Hippocampal formation (tissue), 2 donors: ENCODE measurements around the gene SQOR.
A peak's percentile ranks its signal among the peaks of the same experiment; 100 is the strongest.

ENCODE experiments used
- DNase-seq, 2 donors: peaks; one replicate each; lab custom pipeline; 2025; lab: John Stamatoyannopoulos, UW

Gene SQOR

DNA sequence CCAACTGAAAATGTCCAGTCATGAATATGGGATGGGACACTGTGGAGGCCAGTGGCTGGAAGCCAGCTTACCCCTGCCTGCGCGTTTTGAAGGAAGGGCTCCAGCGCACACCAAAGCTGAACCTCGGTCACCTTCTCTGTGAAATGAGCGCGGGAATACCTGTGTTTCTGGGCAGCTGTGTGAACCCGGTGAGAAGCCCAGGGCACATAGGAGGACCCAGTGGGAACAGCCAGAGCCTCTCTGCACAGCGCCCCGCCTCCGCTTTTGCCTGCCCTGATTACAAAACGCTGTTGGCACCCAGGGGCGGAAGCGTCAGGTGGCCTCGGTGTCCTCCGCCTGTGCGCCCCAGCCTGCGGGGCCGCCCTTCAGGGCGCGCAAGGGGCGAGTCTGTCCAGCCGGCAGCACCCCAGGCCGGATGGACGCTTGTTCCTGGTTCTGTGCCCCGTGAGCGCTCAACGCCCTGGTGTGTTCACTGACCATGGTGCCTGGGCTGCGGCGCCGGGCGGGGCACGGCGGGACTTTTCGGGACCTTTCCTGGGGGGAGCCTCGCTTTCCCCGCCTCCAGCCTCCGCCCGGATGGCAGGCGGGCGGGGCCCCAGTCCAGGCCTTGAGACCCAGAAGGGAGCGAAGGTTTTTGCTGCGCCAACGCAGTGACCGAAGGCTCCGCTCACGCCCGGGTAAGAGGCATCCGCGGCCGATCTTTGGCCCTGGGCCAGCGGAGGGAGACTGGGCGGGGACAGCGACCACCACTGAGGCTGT, at the start of gene SQOR:
Gene SQOR (plus strand): TSS at position 598 of the 759 bp plus-strand sequence. CDS start 23,895 bp downstream, outside the sequence.
- peak in 1 of 2 donors; percentile 44 for DNase-seq

DNA sequence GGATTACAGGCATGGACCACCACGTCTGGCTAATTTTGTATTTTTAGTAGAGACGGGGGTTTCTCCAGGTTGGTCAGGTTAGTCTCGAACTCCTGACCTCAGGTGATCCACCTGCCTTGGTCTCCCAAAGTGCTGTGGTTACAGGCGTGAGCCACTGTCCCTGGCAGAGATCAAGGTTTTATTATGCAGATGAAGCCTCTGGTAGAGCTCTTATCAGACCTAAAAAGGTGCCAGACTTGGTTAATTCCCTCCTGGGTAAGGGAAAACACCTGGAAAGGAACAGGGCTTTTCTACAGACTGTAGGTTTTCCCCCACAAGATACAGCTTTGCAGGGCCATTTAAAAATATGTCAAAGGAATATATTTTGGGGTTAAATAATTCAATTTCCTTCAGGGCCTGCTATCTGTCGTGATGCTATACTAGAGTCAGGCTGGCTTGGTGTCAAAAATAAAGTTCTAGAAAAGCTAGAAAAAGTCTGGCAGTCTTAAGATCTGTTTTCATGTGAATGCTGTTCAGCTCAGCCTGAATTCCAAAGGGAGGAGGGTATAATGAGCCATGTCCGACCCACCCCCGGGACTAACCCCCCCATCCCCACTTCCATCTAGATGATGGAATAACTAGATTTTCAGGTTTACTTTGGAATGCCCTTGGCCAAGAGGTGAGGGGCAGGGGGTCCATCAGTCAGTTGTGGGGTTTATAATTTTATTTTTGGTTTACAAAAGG, 49.6 kb upstream of the SQOR start:
- DNase-seq = no peak

GRCh38 chr15:45586125-45586524, 48.7 kb upstream of the SQOR start:
- DNase-seq = no peak

DNA sequence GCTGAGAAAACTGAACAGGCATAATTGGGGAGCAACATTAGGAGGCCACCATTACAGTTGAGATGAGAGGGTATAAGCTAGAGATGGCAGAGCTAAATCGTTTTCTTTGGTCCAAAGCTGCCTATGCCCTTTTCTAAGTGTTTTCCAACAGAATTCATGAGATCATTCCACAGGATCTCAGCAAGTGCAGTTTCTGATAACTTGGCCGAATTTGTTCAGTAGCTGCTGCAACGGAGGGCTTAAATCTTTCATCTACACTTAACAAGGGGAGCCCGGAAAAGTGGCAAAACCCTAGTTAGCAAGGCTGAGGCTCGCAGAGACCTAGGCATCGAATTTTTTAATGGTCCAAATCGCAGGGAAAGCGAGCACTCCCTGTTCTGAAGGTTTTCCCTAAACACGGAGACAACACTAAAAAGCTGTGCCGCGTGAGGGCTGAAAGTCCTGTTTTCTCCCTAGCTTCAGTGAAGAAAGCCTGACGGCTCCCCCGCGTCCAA, 48.2 kb upstream of the SQOR start:
- DNase-seq = no peak

GRCh38 chr15:45587095-45587862, 47.5 kb upstream of the SQOR start, which contains the start of gene BLOC1S6:
TSS of gene BLOC1S6 (plus strand) at chr15:45587379. CDS start at chr15:45587444, 65 bp downstream.
- DNase-seq = peak; percentile 89 to 95

DNA sequence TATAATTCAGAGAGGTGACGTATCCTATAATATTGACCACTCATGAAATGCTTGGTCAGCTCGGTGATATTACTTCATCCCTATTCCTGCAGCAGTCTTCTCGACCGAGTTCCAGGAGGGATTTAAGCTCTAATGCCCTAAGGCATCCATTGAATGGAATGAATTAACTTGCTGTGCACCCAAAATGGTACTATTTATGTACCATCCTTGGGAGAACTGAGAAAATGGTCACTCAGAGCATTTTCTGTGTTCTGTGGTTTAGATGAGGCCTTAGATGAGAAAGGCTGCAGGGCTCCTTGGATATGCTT, 47.0 kb upstream of the SQOR start:
- DNase-seq = no peak

GRCh38 chr15:45588219-45588875, 46.5 kb upstream of the SQOR start:
- no peak for DNase-seq

GRCh38 chr15:45589256-45589655, 45.6 kb upstream of the SQOR start:
- DNase-seq = no peak

GRCh38 chr15:45594319-45594718, 40.5 kb upstream of the SQOR start:
- no peak for DNase-seq

- DNase-seq = no peak
These were observed 39.8 kb upstream of the SQOR start for GRCh38 chr15:45594835-45595530.

- DNase-seq = no peak
These were observed 30.9 kb upstream of the SQOR start for GRCh38 chr15:45603881-45604280.

DNA sequence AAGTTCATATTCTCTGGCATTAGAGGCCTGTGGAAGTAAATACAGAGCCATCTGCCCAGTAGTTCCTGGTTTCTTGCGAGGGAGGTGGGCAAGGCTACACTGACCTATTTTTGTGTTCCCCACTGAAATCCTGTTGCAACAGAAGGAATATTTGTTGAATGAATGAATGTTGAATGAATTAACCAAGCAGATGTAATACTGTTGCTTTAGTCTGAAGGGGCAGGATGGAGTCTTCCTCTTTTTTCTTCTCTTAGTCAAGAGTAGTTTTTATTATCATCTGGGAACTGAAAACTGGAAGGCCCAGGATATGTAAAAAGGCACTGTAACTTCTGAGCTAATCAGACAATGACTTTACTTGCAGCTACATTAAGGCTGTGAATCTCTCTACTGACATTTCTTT, 30.5 kb upstream of the SQOR start:
- DNase-seq = no peak

DNA sequence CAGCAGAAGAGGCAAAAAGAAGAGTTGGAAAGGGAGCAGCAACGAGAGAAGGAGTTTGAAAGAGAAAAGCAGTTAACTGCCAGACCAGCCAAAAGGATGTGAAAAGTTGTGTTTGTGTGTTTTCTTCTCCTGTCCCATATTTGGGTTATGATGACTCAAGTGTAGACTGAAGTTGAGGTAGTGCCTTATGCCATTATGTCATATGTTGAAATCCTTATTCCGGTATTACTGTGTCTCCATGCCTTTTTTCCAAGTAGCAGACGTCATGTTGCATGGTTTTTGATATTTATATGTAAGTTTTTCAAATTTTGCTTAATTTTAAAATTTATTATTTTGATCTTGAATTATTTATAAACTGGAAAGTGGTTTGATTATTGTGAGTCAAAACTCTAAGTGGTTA, 28.4 kb upstream of the SQOR start:
- no peak for DNase-seq

DNA sequence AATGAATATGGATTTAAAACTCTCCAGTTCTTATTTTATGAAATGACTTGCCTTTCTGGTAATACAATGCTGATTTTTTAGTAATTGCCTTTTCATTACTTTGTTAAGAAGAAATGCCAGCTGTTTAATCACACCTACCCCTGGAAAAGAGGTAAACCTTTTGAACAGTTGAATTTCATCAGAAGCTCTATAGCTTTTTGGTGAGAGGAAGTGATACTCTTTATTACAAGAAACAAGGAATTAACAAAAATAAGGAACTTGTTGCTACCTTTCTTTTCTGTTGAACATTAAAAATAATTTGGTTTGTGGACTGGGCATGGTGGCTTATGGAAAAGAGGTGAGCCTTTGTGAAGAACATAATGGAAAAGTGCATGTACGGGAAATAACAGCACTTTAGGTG, 28.0 kb upstream of the SQOR start:
- no peak for DNase-seq

DNA sequence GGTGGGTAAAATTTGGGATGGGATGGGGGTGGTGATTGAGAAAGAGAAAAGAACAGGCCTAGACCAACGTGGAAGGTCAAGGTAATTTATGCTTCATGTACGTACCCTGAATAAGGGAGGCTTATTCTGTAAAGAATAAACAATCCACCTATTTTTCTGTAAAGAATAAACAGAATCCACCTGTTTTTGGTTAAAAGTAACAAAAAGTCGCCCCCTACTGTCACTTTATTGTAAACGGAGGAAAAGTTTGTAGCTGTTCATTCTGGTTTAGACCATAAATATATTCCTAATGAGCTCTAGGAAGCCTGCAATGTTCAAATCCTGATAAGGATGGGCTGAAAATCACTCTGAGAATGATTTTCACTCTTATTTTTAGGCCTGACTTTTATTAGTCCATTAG, 23.5 kb upstream of the SQOR start:
- peak in 1 of 2 donors; percentile 31 for DNase-seq

- DNase-seq = no peak
These were observed 21.9 kb upstream of the SQOR start for GRCh38 chr15:45612790-45613415.

DNA sequence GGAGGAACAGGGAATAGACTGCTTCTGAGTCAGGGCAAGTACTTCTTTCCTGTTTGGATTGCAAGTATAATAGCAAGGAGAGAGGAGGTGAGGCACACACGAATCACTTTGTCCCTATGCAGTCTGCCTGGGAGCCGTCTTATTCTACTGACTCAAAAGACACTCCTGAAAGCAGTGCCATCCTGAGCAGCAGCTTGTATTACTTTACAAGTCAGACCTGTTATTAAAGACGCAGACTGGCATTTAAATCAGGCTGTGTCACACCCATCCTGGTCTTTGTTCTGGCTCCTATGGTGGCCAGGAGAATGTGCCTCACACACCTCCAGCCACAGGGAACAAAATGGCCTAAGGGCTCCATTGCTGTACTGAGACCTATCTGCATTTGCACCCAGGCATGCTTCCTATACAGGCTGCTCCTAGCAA, 17.9 kb upstream of the SQOR start:
- DNase-seq = no peak

- DNase-seq = no peak
These were observed 16.0 kb upstream of the SQOR start for GRCh38 chr15:45618813-45619212.

GRCh38 chr15:45628136-45628535, 6.7 kb upstream of the SQOR start:
- no peak for DNase-seq

DNA sequence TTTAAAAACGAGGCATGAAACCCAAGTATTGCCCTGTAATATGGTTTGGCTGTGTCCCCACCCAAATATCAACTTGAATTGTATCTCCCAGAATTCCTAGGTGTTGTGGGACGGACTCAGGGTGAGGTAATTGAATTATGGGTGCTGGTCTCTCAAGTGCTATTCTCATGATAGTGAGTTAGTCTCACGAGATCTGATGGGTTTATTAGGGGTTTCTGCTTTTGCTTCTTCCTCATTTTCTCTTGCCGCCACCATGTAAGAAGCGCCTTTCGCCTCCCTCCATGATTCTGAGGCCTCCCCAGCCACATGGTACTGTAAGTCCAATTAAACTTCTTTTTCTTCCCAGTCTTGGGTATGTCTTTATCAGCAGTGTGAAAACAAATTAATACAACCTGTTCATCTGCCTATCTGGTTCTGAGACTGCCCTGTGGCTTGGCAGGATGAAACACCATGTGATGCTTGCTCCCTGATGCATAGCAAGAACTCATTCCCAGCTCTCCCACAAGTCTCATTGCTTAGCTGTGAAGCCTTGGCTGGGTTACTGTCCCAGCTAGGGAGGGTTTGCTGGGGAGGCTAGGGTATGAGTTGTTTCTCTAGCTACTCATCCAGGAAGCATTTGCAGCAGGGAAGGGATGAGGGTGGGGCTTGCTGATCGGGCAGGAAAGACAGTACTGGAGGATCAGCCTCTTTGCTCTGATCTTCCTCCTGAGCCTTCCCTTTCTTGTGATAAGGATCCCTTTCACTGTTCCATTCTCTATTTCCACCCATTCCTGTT, 3.7 kb upstream of the SQOR start:
- no peak for DNase-seq
